PC-9 (cell line): ENCODE results near the gene CENPVL1. TPM values are rescaled to one million over a fixed set of nuclear protein-coding genes. Genes with fewer than 3 reads are reported as not detected.

Experiments used
- BruUV-seq: library from RNA; stranded (reverse); fragments of 400-500 nt; replicated peaks from 2 replicates; lab custom pipeline; 2021; lab: Mats Ljungman, UMichigan
- CTCF ChIA-PET: fragments of 300-600 bp; sonication (Branson Sonifier 250); formaldehyde crosslinking; loops from one replicate; lab custom pipeline; 2022; ENCODE audit warnings: antibody characterized with exemption; lab: Charles Lee
- POLR2A ChIA-PET: fragments of 300-600 bp; sonication (Branson Sonifier 250); formaldehyde crosslinking; loops from one replicate; lab custom pipeline; 2022; ENCODE audit warnings: antibody characterized with exemption; ENCODE audit not compliant: unreplicated experiment; lab: Charles Lee
- DNase-seq, 2 experiments: peaks; one replicate each; pipeline versions ENCODE4 v3.0.0 to v3.0.0-alpha.2; 2015 to 2022; ENCODE audit warnings: mixed read lengths in 1 of 2
- H2AFZ ChIP-seq: fragments of 200-600 bp; sonication (generic); 2 replicates; pipeline ENCODE4 v1.8.1; 2017; ENCODE audit warnings: antibody characterized with exemption
- H3F3A ChIP-seq: fragments of 200-600 bp; sonication (generic); 2 replicates; pipeline ENCODE4 v1.8.1; 2017; ENCODE audit warnings: antibody characterized with exemption, mild to moderate bottlenecking, low read depth; ENCODE audit not compliant: insufficient read depth
- H3K27ac ChIP-seq: fragments of 200-600 bp; sonication (generic); 2 replicates; pipeline ENCODE4 v1.6.1; 2016; ENCODE audit warnings: mixed run types
- H3K27me3 ChIP-seq: fragments of 200-600 bp; sonication (generic); 2 replicates; pipeline ENCODE4 v1.6.1; 2016; ENCODE audit warnings: low read depth, mixed run types; ENCODE audit not compliant: insufficient read depth
- H3K36me3 ChIP-seq: fragments of 200-600 bp; sonication (generic); 2 replicates; pipeline ENCODE4 v1.6.1; 2016; ENCODE audit warnings: low read depth, mixed run types
- H3K4me1 ChIP-seq: fragments of 200-600 bp; sonication (generic); replicated peaks from 2 replicates; pipeline ENCODE4 v1.6.1; 2016; ENCODE audit warnings: mixed run types; ENCODE audit not compliant: insufficient read depth
- H3K4me2 ChIP-seq: fragments of 200-600 bp; sonication (generic); 2 replicates; pipeline ENCODE4 v1.6.1; 2017; ENCODE audit warnings: mixed run types
- H3K4me3 ChIP-seq: fragments of 200-600 bp; sonication (generic); 2 replicates; pipeline ENCODE4 v1.6.1; 2016; ENCODE audit warnings: mixed run types
- H3K79me2 ChIP-seq: fragments of 200-600 bp; sonication (generic); 2 replicates; pipeline ENCODE4 v1.6.1; 2017; ENCODE audit warnings: low read depth, mixed run types
- H3K9me2 ChIP-seq: fragments of 200-600 bp; sonication (generic); 2 replicates; pipeline ENCODE4 v1.8.1; 2017; ENCODE audit warnings: mild to moderate bottlenecking; ENCODE audit not compliant: insufficient read depth
- H3K9me3 ChIP-seq: fragments of 200-600 bp; sonication (generic); 2 replicates; pipeline ENCODE4 v1.8.1; 2016; ENCODE audit warnings: low read depth; ENCODE audit not compliant: insufficient read depth
- H4K20me1 ChIP-seq: fragments of 200-600 bp; sonication (generic); 2 replicates; pipeline ENCODE4 v1.8.1; 2017; ENCODE audit not compliant: insufficient read depth
- CTCF ChIP-seq: fragments of 200-600 bp; sonication (generic); conservative IDR thresholded peaks from 2 replicates; pipeline ENCODE4 v1.6.1; 2017; ENCODE audit warnings: mixed run types, antibody characterized with exemption, mild to moderate bottlenecking, moderate library complexity
- EZH2 ChIP-seq: fragments of 200-600 bp; sonication (generic); IDR thresholded peaks from 2 replicates; pipeline ENCODE4 v1.8.0; 2017; ENCODE audit warnings: antibody characterized with exemption, low read depth
- intact Hi-C: fragments of 100-400 bp; cut with micrococcal nuclease; formaldehyde crosslinking; loops from one replicate; pipeline ENCODE4 v1.10.0; 2022; ENCODE audit not compliant: unreplicated experiment
- total RNA-seq: library from RNA; stranded (reverse); gene quantifications from 2 replicates; pipeline ENCODE4 v1.2.3, GENCODE V29; 2021

CENPVL1 gene
- total RNA-seq, 1 experiment from 2014 or later: not detected

DNA sequence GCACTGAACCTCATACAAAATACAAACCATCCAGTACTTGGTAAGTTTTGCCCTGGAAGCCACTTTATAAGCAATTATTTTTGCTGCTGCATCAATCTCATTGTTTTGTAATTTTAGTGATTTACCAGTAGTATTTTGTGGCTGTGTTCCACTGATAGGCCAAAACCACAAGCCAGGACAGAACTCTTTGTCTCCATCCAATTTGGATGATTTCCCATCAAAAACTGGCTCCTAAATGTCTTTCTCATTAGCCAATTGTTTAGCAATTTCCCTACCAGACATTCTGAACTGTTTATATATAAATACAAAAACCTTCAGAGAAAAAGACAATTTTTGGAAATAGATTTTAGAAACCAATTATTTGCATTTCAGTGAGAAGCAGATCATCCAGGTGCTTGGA lies 37.4 kb downstream of the CENPVL1 start:
- no peaks in the 10 kb centered on the region for H3K79me2 ChIP-seq
- H2AFZ ChIP-seq: no peak overlapping the region
- POLR2A ChIA-PET: no interaction called here
- intact Hi-C loops: no loop called here
- H3K9me2 ChIP-seq: no peaks in the 10 kb centered on the region
- no peak overlapping the region for H3K4me3 ChIP-seq
- no peaks in the 10 kb centered on the region for H3K4me1 ChIP-seq
- H3K27me3 ChIP-seq: peaks cover 10% of the 10 kb centered on the region
- no peak overlapping the region for H3K4me2 ChIP-seq
- no TSS peak for BruUV-seq
- no peaks in the 10 kb centered on the region for H4K20me1 ChIP-seq
- no peak for DNase-seq
- no peak for TF ChIP-seq CTCF
- no peak for TF ChIP-seq EZH2
- H3K36me3 ChIP-seq: no peaks in the 10 kb centered on the region
- H3K27ac ChIP-seq: no peak overlapping the region
- H3K9me3 ChIP-seq: no peaks in the 10 kb centered on the region
- H3F3A ChIP-seq: no peaks in the 10 kb centered on the region
- CTCF ChIA-PET: no interaction called here

DNA sequence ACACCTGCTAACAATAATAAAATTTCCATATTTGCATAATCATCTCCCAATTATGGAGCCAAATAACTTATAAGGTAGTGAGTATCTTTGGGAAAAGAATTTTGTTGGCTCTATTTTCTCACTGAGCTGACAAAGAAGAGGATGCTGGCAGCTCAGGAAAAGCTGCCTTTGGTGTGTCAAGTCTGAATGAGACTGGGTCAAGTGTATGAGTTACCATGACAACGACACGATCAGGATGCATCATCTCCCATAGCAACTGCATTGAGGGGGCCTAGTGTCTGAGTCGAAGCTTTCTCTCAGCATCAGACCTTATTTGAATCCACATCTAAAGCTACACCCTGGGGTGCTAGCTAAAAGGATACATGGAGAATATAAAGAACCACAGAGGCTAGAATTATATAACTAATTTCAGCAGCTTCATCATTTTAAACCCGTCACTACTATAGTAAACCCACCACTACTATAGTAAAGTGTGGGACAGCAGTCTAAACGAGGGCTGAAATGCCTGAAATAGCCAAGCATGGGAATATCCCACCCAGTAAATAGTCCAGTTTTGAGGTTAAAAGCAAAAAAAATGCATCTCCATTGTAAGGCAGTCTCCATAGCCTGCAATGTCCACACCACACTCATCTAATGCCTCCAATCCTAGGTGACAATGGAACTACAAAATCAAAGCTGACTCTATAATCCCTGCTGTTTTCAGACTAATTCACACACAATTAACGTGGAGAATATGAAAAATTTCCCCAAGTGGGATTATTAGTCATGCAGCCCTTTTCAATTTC lies 48.9 kb downstream of the CENPVL1 start:
- Histone ChIP-seq H3K4me2 (no peak overlapping the region), H3K27ac (no peak overlapping the region), H4K20me1 (no peaks in the 10 kb centered on the region), H3K79me2 (no peaks in the 10 kb centered on the region), H3K9me3 (no peaks in the 10 kb centered on the region), H3F3A (no peaks in the 10 kb centered on the region), H3K36me3 (no peaks in the 10 kb centered on the region), H3K4me1 (no peaks in the 10 kb centered on the region), H3K4me3 (no peak overlapping the region), H3K9me2 (no peaks in the 10 kb centered on the region), H2AFZ (no peak overlapping the region), H3K27me3 (no peaks in the 10 kb centered on the region)
- intact Hi-C loops: no loop called here
- DNase-seq: no peak
- CTCF ChIA-PET: no interaction called here
- TF ChIP-seq CTCF: no peak
- POLR2A ChIA-PET: no interaction called here
- BruUV-seq: no TSS peak

DNA sequence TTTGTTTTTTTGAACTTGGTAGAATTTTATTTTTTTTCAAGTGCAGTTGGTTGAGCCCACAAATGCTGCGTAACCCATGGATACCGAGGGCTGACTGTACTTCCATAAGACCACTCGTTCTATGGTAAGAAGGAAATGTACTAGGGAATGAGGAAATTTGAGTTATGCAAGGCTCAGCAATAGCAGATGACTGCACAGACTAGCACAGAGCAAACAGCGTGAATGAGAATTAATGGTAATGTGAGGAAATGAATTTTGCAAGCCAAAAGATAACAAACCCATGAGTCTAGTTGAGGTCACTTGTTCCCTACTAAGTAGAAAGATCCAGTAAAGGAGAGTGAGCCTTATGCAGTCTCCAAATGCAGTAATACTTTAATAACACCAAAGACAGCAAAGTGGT lies 50.3 kb downstream of the CENPVL1 start:
- no peaks in the 10 kb centered on the region for H3F3A ChIP-seq

More for the DNA sequence above, 50.3 kb downstream of the CENPVL1 start:
- no peak overlapping the region for H3K4me2 ChIP-seq
- no peak overlapping the region for H3K4me3 ChIP-seq
- BruUV-seq: no TSS peak
- no peak overlapping the region for H3K27ac ChIP-seq
- no peaks in the 10 kb centered on the region for H4K20me1 ChIP-seq
- CTCF ChIA-PET: no interaction called here
- POLR2A ChIA-PET: no interaction called here
- no peak overlapping the region for H2AFZ ChIP-seq
- intact Hi-C loops: no loop called here
- no peaks in the 10 kb centered on the region for H3K79me2 ChIP-seq
- TF ChIP-seq EZH2 (no peak), CTCF (no peak)
- H3K9me3 ChIP-seq: no peaks in the 10 kb centered on the region
- no peaks in the 10 kb centered on the region for H3K36me3 ChIP-seq
- H3K9me2 ChIP-seq: no peaks in the 10 kb centered on the region
- no peaks in the 10 kb centered on the region for H3K4me1 ChIP-seq
- no peak for DNase-seq
- no peaks in the 10 kb centered on the region for H3K27me3 ChIP-seq

Other genes starting within 250 kb of the CENPVL1 start
- not detected in 2 replicates for gene NUDT11, start 213.9 kb upstream of the CENPVL1 start, total RNA-seq
- not detected in 2 replicates for gene CENPVL3, start 91.6 kb upstream of the CENPVL1 start, total RNA-seq
- gene CENPVL2, start 27.7 kb upstream of the CENPVL1 start, total RNA-seq: not detected in 2 replicates
- gene GSPT2, start 32.9 kb downstream of the CENPVL1 start, total RNA-seq: not detected in 2 replicates
- 118 and 143 TPM in 2 replicates for gene MAGED1, start 183.1 kb downstream of the CENPVL1 start, total RNA-seq